GM21367 (cell line): Measurements from ENCODE around the gene KRT9.

Experiments used
- ATAC-seq: cut with Tn5 transposase; IDR thresholded peaks from one replicate; pipeline ENCODE4 v1.9.1; 2021; ENCODE audit not compliant: unreplicated experiment

Gene KRT9

DNA sequence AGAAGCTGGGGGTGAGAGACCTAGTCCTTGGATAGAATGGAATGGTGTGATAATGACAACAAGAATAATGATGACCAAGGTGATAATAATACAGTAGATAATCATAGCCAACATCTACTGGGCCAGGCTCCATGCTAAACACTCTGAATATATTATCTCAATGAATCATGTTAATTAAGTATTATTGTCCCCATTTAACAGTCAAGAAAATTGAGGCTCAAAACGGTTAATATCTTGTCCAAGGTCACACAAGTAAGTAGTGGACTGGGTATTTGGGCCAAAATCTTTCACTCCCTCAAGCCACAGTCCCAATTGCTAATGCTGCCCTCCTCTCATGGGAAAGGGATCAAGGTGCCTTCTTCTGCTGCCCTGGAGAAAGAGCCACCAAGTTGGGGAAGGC lies 39.9 kb downstream of the KRT9 start:
- ATAC-seq, result no peak

DNA sequence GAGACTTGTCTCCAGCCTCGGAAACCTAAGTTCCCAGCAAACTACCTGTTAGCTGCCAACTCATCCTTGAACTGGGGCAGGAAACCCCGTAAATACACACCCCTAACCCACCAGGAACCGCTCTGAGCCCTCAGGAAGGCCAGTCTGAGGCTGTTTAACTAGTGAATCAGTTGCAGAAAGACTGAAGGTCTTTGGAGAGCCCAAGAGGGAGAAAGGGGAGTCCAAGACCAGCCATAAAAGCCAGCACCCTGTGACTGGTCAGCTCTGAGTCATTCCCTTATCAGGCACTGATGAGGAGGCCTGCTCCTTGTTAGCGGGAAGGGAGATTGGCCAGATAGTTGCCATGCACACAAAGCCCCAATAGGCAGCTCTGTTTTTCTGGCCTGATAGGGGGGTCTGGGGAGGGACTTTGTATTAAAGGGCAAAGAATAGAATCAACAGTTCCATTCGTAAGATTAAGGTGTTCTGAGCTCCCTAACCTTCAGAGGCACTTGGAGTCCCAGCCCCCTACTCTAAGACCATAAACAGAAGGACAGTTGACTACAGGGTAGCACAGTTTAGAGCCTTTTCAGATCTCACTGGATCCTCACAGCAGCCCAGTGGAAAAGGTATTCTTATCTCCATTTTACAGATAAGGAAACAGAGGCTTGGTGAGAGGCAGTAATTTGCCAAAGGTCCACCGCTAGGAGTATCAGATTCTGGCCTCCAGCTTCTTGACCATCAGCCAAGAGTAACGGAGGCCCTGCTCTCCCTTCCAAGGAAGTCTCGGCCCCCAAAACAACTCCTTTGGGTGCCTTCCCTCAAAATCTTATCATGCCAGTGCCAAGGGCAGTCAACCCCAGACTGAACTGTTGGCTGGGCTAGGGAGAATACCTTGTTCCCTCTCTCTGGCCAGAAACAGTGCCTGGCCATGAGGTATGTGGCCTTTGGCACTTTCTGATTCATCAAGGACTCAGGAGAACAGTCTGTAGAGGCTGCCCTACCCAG lies 41.5 kb downstream of the KRT9 start:
- ATAC-seq, result no peak

DNA sequence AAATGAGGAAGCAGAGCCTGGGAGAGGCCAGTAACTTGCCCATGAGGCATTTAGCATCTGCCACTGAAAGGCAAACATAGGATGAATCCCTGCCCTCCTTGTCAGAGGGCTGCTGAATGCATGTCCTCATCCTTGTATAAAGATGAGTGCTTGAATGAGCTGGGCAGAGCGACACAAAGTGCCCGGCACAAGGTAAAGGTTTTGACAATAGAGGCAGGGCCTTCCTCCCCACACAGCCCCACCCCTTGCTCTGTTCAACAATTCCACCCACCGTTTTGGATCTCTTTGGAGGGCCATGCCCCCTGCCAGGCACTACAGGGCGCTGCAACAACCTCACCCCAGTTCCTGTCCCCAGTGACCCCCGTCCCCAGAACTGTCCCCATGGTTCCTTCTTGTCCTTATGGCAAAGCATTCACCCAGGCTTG lies 42.4 kb downstream of the KRT9 start:
- ATAC-seq, result no peak

DNA sequence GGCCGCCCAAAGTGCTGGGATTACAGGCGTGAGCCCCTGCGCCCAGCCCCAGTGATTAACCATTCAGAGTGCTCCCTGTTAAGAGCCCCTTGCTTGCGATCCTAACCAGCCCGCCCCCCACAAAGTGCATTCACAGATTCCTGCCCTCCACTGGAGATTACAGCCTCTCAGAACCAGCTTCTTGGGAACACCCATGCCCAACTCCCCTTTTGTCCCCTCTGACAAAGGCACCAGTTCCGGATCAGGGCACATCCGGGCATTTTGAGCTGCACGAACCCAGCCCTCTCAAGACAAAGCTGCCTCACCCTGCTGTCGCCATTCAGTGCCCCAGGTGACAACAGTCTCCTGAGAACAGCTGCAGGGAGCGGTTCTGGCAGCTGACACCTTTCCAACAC lies 42.9 kb downstream of the KRT9 start:
- ATAC-seq, result no peak

DNA sequence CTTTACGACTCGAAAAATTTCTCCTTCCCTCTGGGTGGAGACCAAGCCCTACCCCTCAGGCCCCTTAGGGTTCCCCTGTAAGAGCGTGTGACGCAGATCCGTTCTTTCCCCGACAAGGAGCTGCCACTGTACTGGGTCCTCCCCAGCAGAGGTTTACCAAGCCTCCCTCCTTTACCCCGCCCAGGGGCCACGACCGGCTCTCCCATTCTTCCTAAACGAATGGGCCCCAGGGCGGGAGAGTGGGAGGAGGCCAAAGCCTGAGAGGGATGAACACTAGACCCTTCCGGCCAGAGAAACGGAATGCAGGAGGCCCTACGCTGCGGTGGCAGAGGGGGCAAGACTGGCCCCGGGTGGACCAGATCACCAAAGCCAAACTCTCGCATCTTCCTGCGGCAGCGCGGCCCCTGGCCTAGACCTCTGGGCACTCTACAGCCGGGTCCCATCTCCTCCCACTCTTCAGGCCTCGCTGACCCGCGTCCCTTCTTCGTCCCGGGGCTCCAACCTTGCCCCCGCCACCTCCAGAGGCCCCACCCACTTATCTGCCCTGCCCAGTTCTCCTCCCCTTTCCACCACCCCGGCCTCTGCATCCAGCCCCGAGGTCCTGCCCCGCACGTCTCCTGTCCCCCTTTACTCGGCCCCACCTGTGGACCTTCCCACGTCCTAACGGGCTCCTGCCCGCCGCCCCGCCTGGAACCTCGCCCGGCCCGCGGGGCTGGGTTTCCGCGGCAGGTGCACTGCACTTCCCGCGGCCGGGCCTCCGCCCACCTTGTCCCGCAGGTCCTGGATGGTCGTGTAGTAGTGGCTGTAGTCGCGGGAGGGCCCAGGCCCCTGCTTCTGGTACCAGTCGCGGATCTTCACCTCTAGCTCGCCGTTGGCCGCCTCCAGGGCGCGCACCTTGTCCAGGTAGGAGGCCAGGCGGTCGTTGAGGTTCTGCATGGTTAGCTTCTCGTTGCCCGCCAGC lies 44.5 kb downstream of the KRT9 start:
- ATAC-seq, result no peak

DNA sequence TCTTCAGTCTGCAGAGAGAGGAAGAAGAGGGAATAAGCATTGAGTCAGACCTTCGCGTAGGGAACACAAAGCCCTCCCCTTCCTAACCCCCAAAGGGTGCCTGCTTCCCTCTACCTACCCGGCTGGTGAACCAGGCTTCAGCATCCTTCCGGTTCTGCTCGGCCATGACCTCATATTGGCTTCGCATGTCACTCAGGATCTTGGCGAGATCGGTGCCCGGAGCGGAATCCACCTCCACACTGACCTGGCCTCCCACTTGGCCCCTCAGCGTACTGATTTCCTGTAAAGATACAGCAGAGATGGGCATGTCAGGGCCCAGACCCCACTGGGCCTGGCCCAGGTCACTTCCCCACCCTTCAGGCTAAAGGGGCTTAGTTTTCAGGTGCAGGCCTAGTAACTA lies 47.6 kb downstream of the KRT9 start:
- ATAC-seq, result no peak

DNA sequence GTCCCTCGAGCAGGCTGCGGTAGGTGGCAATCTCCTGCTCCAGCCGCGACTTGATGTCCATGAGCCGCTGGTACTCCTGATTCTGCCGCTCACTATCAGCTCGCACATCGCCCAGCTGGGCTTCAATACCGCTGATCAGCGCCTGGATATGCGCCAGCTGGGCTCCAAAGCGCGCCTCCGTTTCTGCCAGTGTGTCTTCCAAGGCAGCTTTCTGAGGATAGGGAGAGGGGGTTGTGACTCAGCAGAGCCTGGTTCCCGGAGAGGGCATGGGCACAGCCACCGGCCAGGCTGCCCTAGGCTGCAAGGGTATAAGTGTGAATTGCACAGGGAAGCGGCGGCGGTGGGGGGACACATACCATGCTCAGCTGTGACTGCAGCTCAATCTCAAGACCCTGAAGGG lies 48.1 kb downstream of the KRT9 start:
- no peak for ATAC-seq

GRCh38 chr17:41523225-41523593 lies 48.6 kb downstream of the KRT9 start:
- no peak for ATAC-seq

- ATAC-seq, result no peak
Observed at GRCh38 chr17:41522301-41523224, 49.3 kb downstream of the KRT9 start.

GRCh38 chr17:41521574-41522261 lies 50.1 kb downstream of the KRT9 start:
- no peak for ATAC-seq

DNA sequence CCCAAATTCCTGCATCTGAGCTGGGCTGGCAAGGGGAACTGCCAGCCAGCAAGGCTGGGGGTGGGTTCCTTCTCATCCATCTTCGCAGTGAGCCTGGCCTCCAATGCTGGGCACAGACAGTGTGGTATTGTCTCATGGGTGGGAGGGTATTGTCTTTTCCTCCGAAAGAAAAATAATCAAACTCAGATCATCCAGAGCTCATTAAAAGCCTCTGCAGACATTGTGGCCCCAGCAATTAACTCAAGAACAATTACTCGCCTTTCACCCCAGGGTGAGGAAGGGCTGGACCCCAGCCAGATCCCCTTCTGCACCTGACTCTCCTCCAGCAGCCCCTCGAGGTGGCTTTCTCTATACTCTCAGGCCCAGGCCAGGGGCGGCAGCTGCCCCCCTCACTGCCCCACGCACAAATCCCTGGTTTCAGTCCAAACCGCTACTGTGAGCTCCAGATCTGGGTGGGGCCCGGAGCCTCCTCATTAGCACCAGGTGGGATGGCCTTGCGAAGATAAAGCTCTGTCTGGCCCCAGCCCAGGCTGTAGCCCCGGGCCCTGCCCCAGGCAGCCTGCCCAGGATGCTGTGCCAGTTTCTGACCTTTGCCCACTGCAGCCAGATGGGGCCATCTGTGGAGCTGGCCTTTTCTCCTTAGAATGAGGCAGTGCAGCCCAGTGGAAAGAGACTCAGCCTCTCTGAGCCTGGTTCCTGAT lies 50.9 kb downstream of the KRT9 start:
- ATAC-seq, result no peak

- no peak for ATAC-seq
Observed at GRCh38 chr17:41519501-41520224, 52.2 kb downstream of the KRT9 start.

DNA sequence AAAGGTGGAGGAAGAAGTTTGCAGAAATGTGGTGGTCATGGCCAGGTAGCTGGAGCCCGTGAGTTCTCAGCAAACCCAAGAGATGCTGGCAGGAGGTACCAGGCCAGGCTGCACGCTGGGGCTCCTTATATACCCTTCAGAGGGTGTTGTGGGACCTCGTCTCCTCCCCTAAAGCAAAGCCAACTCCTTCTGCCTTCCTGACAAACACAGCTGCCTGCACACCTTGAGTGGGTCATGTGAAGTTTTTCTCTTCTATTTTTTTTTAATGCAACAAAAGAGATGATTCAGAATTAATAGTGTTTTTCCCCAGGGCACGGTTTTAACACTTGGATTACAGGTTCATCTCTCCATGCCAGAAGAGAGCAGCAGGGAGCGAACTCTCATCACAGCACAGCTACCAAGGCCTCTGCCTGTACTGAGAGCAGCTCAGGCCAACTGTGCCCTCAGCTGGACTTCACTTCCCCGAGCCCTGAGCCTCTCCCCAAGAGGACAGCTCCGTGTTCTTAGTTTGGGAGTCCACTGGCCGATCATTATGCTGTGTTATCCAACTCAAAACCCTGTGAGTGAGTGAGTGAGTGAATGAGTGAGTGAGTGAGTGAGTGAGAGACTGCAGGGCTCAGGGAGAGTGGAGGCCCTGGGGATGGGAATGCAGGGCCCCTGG lies 52.9 kb downstream of the KRT9 start, which contains the start of gene KRT15:
Gene KRT15 (minus strand): TSS at position 102 of the 661 bp plus-strand sequence. CDS start 63 bp downstream, at position 39.
- no peak for ATAC-seq

GRCh38 chr17:41518031-41518430 lies 53.8 kb downstream of the KRT9 start:
- ATAC-seq, result no peak

DNA sequence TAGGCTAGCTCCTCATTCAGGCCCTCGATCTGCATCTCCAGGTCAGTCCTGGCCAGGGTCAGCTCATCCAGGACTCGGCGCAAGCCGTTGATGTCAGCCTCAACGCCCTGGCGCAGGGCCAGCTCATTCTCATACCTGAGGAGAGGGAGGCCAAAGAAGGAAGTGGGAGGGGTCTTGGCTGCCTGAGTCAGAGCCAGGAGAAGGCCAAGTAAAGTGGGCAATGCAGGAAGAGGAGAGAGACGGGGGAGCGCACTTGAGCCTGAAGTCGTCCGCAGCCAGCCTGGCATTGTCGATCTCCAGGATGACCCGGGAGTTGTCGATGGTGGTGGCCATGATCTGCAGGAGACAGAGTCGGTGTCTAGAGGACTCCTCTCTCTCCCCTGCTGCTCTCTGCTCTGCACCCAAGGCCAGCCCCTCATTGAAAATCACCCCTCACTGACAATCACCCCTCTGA lies 55.0 kb downstream of the KRT9 start:
- ATAC-seq, result no peak

GRCh38 chr17:41516147-41516829 lies 55.6 kb downstream of the KRT9 start:
- ATAC-seq, result no peak
